ENCODE results near the gene VAT1L.
A peak's percentile ranks its signal among the peaks of the same experiment; 100 is the strongest.

The VAT1L gene

GRCh38 chr16:77812856-77813500, 24.6 kb downstream of the VAT1L start:
- DNase-seq: no peak
- in situ Hi-C loops (cut with HindIII; ENCODE audit: low pct_ligation_motif_present, low pct_unique_long_range_greater_than_20kb, low sequenced_read_pairs): no loop called here

DNA sequence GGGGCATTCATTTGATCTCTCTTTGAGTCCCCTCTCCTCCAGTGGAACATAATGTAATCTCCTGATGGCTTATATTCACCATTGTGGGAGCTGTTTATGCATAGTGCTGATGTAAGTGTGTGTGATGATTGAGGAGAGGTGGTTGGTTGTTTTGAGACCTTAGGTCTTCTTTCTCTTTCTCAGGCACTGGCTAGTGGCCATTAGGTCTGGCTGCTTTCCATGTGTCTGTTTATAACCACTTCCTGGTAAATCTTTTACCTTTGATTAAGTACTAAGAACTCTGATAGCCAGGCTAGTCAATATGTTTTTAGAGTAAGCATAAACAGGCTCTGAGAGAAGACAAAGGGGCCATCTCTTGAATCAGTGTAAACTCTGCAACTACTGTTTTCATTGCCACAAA, 27.9 kb downstream of the VAT1L start:
- in situ Hi-C loops (cut with HindIII; ENCODE audit: low pct_ligation_motif_present, low pct_unique_long_range_greater_than_20kb, low sequenced_read_pairs): no loop called here
- no peak for DNase-seq

DNA sequence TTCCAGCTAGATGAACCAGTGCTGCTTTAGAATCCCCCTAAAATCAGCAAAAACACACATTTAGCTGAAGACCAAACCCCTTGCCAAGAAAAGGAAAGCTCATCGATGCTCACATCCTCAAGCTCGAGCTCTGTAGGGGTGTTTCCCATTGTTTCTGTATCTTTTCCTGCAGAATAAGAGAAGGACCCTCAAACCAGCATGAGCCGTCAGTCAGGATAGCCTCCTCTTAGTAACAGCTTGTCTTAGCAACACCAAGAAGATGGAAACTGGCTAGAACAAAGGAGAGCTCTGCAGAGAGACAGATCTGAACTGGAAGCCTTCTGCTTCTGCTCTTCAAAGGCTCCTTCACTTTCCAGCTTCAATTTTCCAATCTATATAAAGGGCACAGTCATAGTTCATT, 32.0 kb downstream of the VAT1L start:
- no peak for DNase-seq
- in situ Hi-C loops (cut with HindIII; ENCODE audit: low pct_ligation_motif_present, low pct_unique_long_range_greater_than_20kb, low sequenced_read_pairs): no loop called here

DNA sequence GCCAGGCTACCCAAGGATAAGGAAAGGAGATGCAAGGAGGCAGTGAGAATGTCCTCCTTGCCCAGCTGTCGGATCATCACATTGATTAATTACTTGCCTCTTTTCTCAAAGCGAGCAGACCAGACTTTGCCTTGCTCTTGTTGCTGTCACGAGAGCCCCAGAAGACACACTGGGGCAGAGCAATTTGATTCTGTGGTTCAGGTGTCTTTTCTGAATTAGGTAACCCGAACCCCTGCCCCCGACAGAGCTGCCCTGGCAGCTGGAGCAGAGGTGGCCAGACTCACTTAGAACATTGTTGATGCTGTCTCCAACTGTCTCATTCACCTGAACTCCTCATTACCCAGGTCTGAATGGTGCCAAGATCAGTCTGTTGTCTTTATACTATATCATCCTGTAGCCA, 34.3 kb downstream of the VAT1L start:
- in situ Hi-C loops (cut with HindIII; ENCODE audit: low pct_ligation_motif_present, low pct_unique_long_range_greater_than_20kb, low sequenced_read_pairs): no loop called here

DNA sequence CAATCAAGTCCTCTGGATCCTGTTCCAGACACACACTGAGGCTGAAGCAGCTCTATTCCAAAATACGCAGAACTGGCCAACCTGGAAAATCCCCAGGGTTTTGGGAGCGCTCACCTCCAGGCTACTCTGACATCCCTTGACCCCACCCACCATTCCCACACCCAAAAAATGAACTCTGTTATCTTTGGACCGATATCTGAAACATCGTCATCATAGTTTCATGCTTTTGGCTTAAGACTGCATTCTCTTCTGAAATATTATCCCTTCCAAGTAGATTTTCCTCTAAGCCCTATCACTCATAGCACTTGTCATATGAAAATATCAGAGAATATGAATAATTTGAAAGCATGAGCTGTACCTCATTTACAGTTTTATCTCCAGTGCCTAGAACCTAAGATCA, 34.7 kb downstream of the VAT1L start:
- in situ Hi-C loops (cut with HindIII; ENCODE audit: low pct_ligation_motif_present, low pct_unique_long_range_greater_than_20kb, low sequenced_read_pairs): no loop called here
- no peak for DNase-seq

More for the DNA sequence above, 34.3 kb downstream of the VAT1L start:
- DNase-seq: no peak

DNA sequence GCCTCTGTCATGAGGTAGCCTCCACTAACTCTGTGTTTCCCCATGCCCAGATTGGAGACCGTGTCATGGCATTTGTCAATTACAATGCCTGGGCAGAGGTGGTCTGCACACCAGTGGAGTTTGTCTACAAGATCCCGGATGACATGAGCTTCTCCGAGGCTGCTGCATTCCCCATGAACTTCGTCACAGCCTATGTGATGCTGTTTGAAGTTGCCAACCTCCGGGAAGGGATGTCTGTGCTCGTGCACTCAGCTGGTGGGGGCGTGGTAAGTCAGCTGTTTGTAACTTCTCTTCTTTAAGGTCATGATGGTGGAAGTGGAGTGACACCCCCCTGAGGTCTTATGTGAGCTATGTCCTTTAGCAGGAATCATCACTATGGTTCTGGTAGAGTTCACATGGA, 36.8 kb downstream of the VAT1L start:
- in situ Hi-C loops (cut with HindIII; ENCODE audit: low pct_ligation_motif_present, low pct_unique_long_range_greater_than_20kb, low sequenced_read_pairs): no loop called here
- DNase-seq: no peak

GRCh38 chr16:77827032-77827431, 38.7 kb downstream of the VAT1L start:
- DNase-seq: no peak
- in situ Hi-C loops (cut with HindIII; ENCODE audit: low pct_ligation_motif_present, low pct_unique_long_range_greater_than_20kb, low sequenced_read_pairs): no loop called here

- peak; percentile 17 for DNase-seq
- in situ Hi-C loops (cut with HindIII; ENCODE audit: low pct_ligation_motif_present, low pct_unique_long_range_greater_than_20kb, low sequenced_read_pairs): no loop called here
Observed at GRCh38 chr16:77833921-77834634, 45.7 kb downstream of the VAT1L start.

DNA sequence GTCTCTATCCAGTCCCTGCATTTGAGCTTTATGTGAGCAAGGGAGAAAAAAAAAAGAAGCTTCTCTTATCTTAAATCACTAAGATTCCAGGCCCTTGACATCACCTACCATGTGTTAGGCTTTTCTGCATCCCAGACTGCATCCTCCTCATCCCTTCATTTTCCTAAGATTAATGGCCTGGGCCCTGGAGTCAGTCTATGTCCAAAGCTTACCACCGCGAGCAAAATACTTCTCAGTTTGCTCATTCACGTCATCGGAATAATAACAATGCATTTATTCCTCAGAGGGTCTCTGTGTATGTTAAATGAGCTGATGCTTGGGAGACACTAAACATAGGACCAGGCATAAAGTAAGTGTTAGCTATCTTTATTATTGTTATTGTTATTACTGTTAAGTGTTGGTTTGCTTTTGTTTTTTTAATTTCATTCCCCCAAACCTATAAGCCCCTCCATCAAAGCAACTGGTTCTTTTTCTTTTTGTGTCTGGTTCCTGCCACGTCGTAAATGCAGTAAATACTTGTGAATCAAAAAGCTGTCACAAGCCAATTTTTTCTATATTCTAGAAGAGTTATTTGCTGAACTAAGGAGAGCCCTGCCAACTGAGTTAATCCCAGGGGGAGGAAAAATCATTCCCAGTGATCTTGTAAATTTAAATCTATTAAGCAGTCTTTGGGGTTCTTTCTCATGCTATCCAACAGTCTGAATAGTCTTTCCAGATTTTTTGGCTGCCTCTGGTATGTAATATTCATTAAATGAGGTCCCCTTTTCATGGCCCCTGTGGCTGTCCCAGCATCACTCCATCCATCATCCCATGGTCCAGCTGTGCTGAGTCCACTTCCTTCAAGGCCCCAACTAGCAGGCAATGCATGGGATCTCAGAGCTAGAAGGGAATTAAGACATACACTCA, 46.5 kb downstream of the VAT1L start:
- in situ Hi-C loops (cut with HindIII; ENCODE audit: low pct_ligation_motif_present, low pct_unique_long_range_greater_than_20kb, low sequenced_read_pairs): no loop called here
- no peak for DNase-seq

- DNase-seq: no peak
- in situ Hi-C loops (cut with HindIII; ENCODE audit: low pct_ligation_motif_present, low pct_unique_long_range_greater_than_20kb, low sequenced_read_pairs): no loop called here
Observed at GRCh38 chr16:77836801-77837200, 48.4 kb downstream of the VAT1L start.

DNA sequence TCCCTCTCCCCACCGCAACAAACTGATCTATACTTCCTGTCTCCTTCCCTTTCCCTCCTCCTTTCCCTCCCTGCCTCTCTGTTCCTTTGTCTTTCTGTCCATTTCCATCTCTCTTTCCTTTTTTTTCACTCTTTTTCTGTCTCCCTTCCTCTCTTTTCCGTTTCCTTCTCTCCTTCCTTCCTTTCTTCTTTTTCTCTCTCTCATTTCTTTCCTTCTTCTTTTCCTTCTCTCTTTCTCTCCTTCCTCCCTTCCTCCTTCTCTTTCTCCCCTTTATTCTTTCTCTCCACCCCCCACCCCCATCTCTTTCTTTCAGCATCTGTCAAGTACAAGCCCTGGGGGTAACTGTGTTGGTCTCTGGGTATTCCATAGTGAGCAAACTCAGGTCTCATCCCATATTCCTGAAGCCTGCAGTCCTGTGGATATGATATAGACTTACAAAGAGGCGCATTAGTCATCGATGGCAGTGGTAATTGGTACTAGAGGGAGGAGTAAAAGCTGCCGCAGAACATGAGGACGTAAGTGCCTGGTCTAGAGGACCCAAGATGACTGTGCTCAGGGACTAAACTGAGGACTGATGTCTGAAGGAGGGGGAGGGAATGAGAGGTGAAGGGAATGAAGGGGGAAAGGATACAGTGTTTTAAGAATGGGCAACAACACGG, 50.4 kb downstream of the VAT1L start:
- DNase-seq: no peak
- in situ Hi-C loops (cut with HindIII; ENCODE audit: low pct_ligation_motif_present, low pct_unique_long_range_greater_than_20kb, low sequenced_read_pairs): no loop called here

GRCh38 chr16:77840093-77840492, 51.7 kb downstream of the VAT1L start:
- in situ Hi-C loops (cut with HindIII; ENCODE audit: low pct_ligation_motif_present, low pct_unique_long_range_greater_than_20kb, low sequenced_read_pairs): no loop called here
- no peak for DNase-seq

GRCh38 chr16:77840673-77841501, 52.5 kb downstream of the VAT1L start:
- in situ Hi-C loops (cut with HindIII; ENCODE audit: low pct_ligation_motif_present, low pct_unique_long_range_greater_than_20kb, low sequenced_read_pairs): no loop called here
- DNase-seq: no peak

GRCh38 chr16:77841502-77841763, 53.1 kb downstream of the VAT1L start:
- no peak for DNase-seq
- in situ Hi-C loops (cut with HindIII; ENCODE audit: low pct_ligation_motif_present, low pct_unique_long_range_greater_than_20kb, low sequenced_read_pairs): no loop called here

DNA sequence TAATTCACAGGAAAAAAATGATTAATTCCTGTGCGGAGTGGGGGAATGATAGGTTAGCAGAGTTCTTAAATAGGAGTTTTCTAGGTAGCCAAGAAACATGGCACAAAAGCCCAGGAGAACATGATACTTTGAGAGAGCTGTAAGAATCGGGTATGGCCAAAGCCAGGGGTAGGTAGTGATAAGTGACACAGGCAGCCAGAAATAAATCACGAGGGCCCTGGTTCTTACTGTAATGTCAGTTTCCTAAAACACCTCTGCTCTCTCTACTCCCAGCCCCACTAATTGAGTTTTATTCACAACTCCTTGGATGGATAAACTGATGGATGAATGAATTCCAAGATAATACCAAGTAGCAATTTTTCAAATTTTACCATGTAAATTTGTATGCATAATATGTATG, 54.1 kb downstream of the VAT1L start:
- no peak for DNase-seq
- in situ Hi-C loops (cut with HindIII; ENCODE audit: low pct_ligation_motif_present, low pct_unique_long_range_greater_than_20kb, low sequenced_read_pairs): no loop called here

DNA sequence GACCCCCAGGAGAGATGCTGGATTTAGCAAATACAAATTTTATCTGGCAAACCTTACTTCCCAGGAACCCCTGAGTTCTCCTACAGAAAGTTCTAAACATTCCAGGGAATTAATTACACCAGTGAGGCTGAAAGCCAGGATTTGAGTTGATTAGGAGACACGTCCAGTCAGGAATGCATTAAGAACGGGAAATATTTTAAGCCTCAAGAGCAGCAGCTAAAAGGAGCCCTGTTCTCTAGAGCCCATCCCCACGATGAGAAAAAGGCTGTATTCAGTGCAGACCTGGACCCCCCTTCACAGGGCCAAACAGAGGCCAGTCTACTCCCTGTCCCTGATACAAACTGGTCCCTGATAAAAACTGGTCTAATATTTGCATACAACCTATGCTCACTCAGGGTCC, 55.0 kb downstream of the VAT1L start:
- in situ Hi-C loops (cut with HindIII; ENCODE audit: low pct_ligation_motif_present, low pct_unique_long_range_greater_than_20kb, low sequenced_read_pairs): no loop called here
- no peak for DNase-seq

DNA sequence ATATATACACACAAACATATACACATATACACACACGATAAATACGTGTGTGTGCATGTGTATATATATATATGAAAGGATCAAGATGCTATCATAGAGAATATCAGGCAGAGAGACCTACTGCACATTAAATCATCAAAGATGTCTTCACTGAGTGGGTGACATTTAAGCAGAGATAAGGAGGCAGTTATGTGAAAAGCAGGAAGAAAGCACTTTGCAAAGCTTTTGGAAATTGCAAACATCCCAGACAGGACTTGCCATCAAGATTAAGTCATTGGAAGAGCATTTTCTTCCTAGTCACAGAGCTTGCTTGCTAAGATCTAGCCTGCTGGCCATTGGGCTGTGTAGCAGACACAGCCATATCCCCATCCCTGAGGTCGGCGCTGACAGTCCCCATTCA, 56.4 kb downstream of the VAT1L start:
- in situ Hi-C loops (cut with HindIII; ENCODE audit: low pct_ligation_motif_present, low pct_unique_long_range_greater_than_20kb, low sequenced_read_pairs): no loop called here
- DNase-seq: no peak

DNA sequence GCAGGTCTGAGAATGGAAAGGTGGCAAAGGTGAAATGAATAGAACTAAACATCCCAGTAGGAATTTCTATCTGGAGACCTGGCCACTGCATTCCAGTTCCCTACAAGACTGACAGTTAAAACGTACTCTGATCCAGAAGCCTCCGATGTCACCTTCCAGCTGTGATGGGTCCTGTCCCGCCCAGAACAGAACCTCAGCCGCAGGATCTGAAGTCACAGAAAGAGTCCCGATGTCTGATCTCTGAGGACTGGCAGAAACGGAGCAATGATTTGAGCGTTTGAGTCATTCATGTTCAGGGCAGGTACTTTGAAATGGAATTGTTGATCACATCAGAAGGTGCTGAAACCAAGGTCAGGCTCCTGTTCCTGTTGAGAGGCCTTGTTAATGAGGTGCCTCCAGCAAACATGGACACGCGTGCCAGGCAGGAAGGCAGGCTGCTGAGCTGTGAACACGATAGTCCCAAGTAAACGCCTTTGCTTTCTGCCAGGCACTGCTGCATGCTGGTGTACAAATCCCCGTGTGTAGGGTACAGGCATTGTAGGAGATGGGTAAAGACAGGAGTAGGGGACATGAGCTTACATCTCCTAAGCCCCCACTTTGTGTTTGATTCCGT, 61.4 kb downstream of the VAT1L start:
- in situ Hi-C loops (cut with HindIII; ENCODE audit: low pct_ligation_motif_present, low pct_unique_long_range_greater_than_20kb, low sequenced_read_pairs): no loop called here
- no peak for DNase-seq

All from ACHN (cell line).